B cell (primary cell): ENCODE results near the gene TMEM116. TPM values are rescaled to one million over a fixed set of nuclear protein-coding genes. Genes with fewer than 3 reads are reported as not detected.

ENCODE experiments used
- ATAC-seq: fragments of 200-7000 bp; cut with Tn5 transposase; one replicate; pipeline ENCODE4 v1.10.0; 2021; ENCODE audit warnings: low read depth, mild to moderate bottlenecking, moderate number of reproducible peaks, moderate library complexity
- CTCF ChIA-PET: fragments of 350-600 bp; sonication (Branson Sonifier 250); formaldehyde crosslinking; loops from one replicate; lab custom pipeline; 2021; ENCODE audit warnings: antibody characterized with exemption, inconsistent platforms; lab: Charles Lee
- POLR2A ChIA-PET: fragments of 350-600 bp; sonication (Branson Sonifier 250); formaldehyde crosslinking; loops from one replicate; lab custom pipeline; 2021; ENCODE audit warnings: antibody characterized with exemption; lab: Charles Lee
- DNase-seq: peaks from one replicate; pipeline ENCODE4 v3.0.0; 2013
- H2AFZ ChIP-seq: 2 replicates; pipeline ENCODE4 v1.6.1; 2012; ENCODE audit warnings: mild to moderate bottlenecking, low read depth, low read length; ENCODE audit not compliant: insufficient read depth, poor library complexity, severe bottlenecking
- H3K27ac ChIP-seq, 2 donors: 1 replicate in 1 of 2; 2 replicates in 1 of 2; pipeline ENCODE4 v1.5.1; 2012 to 2013; ENCODE audit warnings: low read length in 2 of 2, mild to moderate bottlenecking in 2 of 2, moderate library complexity in 1 of 2
- H3K27me3 ChIP-seq, 4 experiments: fragments of 200-600 bp in 1 of 4; sonication (generic) in 1 of 4; replicated peaks in 1 of 4; 1 replicate in 2 of 4; 2 replicates in 2 of 4; pipeline versions ENCODE4 v1.6.1 to v1.7.0; 2013 to 2016; ENCODE audit warnings: low read length in 3 of 4, mild to moderate bottlenecking in 2 of 4, mixed read lengths in 1 of 4, moderate library complexity in 1 of 4; ENCODE audit not compliant: insufficient read depth in 4 of 4, control insufficient read depth in 3 of 4; ENCODE audit errors: control extremely low read depth in 1 of 4
- H3K36me3 ChIP-seq, 2 experiments: replicated peaks in 1 of 2; 1 replicate in 1 of 2; 2 replicates in 1 of 2; pipeline versions ENCODE4 v1.6.1 to v1.7.1; 2013; ENCODE audit warnings: low read length in 1 of 2; ENCODE audit not compliant: insufficient read depth in 2 of 2, control insufficient read depth in 1 of 2; ENCODE audit errors: control extremely low read depth in 1 of 2, extremely low read depth in 1 of 2
- H3K4me1 ChIP-seq, 2 donors: fragments of 200-600 bp in 1 of 2; sonication (generic) in 1 of 2; 1 replicate in 1 of 2; 2 replicates in 1 of 2; pipeline versions ENCODE4 v1.5.1 to v1.6.1; 2013 to 2017; ENCODE audit warnings: low read length in 2 of 2; ENCODE audit not compliant: control insufficient read depth in 2 of 2, insufficient read depth in 2 of 2
- H3K4me2 ChIP-seq: replicated peaks from 2 replicates; pipeline ENCODE3; 2012; ENCODE audit warnings: mild to moderate bottlenecking, low read depth, low read length; ENCODE audit not compliant: poor library complexity, severe bottlenecking
- H3K4me3 ChIP-seq, 5 experiments: fragments of 200-600 bp in 1 of 5; sonication (generic) in 1 of 5; 1 replicate in 3 of 5; 2 replicates in 2 of 5; pipeline versions ENCODE4 v1.5.1 to v1.7.0; 2011 to 2016; ENCODE audit warnings: low read length in 4 of 5, mild to moderate bottlenecking in 4 of 5, low read depth in 2 of 5, control low read depth in 1 of 5, moderate library complexity in 1 of 5; ENCODE audit not compliant: insufficient read depth in 1 of 5; ENCODE audit errors: control extremely low read depth in 1 of 5, extremely low read depth in 1 of 5
- H3K79me2 ChIP-seq: fragments of 200-600 bp; sonication (generic); one replicate; pipeline ENCODE4 v1.6.0; 2016; ENCODE audit warnings: low read length; ENCODE audit not compliant: control insufficient read depth, insufficient read depth
- H3K9ac ChIP-seq: fragments of 200-600 bp; sonication (generic); 2 replicates; pipeline ENCODE4 v1.6.1; 2017; ENCODE audit warnings: mild to moderate bottlenecking, low read length, moderate library complexity
- H3K9me3 ChIP-seq, 3 donors: one replicate each; pipeline versions ENCODE4 v1.6.1 to v1.7.1; 2013; ENCODE audit warnings: low read length in 2 of 3; ENCODE audit not compliant: control insufficient read depth in 2 of 3, insufficient read depth in 1 of 3; ENCODE audit errors: control extremely low read depth in 1 of 3
- H4K20me1 ChIP-seq: 2 replicates; pipeline ENCODE4 v1.6.0; 2012; ENCODE audit warnings: mild to moderate bottlenecking, low read length; ENCODE audit not compliant: insufficient read depth, control insufficient read depth, poor library complexity, severe bottlenecking
- H3K27ac Mint-ChIP-seq: one replicate; pipeline ENCODE4 v1.8.0; 2021; ENCODE audit warnings: mixed read lengths
- H3K27me3 Mint-ChIP-seq: one replicate; pipeline ENCODE4 v1.8.0; 2021; ENCODE audit warnings: mixed read lengths
- H3K4me1 Mint-ChIP-seq: one replicate; pipeline ENCODE4 v1.8.0; 2021; ENCODE audit warnings: mixed read lengths
- H3K4me3 Mint-ChIP-seq: one replicate; pipeline ENCODE4 v1.8.0; 2021; ENCODE audit warnings: mixed read lengths
- H3K9me3 Mint-ChIP-seq: one replicate; pipeline ENCODE4 v1.8.0; 2022; ENCODE audit warnings: mixed read lengths; ENCODE audit not compliant: insufficient read depth
- CTCF ChIP-seq: fragments of 200-600 bp; IDR thresholded peaks from one replicate; pipeline ENCODE4 v1.8.0; 2022; ENCODE audit warnings: antibody characterized with exemption, mild to moderate bottlenecking
- EZH2 ChIP-seq: IDR thresholded peaks from 2 replicates; pipeline ENCODE4 v1.6.1; 2012; ENCODE audit warnings: borderline replicate concordance, low read depth, mild to moderate bottlenecking, moderate library complexity, low read length; ENCODE audit not compliant: insufficient read depth, poor library complexity, severe bottlenecking
- WGBS: methylation state at CpG from one replicate; pipeline ENCODE4 v1.1.5; 2013; ENCODE audit warnings: missing lambda C conversion rate; ENCODE audit not compliant: insufficient coverage; 5-methylcytosine and 5-hydroxymethylcytosine counted together
- intact Hi-C: fragments of 100-400 bp; cut with micrococcal nuclease; formaldehyde crosslinking; loops from one replicate; pipeline ENCODE4 v1.10.0; 2022
- polyA plus RNA-seq: library from polyadenylated mRNA; depleted of rRNA; stranded (reverse); fragments of >200 nt; gene quantifications from 2 replicates; pipeline ENCODE4 v1.2.3, GENCODE V29; 2012
- total RNA-seq, 2 donors: library from RNA; stranded (reverse); fragments of 120-200 nt in 1 of 2; gene quantifications; 1 replicate in 1 of 2; 2 replicates in 1 of 2; pipeline versions ENCODE4 v1.2.3 to v1.2.4, GENCODE V29; 2013 to 2022

The TMEM116 gene
- total and polyA plus RNA-seq, 2 donors (not counting 1 experiment from before 2014, with no cell fraction given), result 7.9 to 11.7 TPM

- H3K36me3 ChIP-seq, result no peaks in the 10 kb centered on the region
- TF ChIP-seq EZH2 (no peak), CTCF (no peak)
- WGBS, result 100% methylated on average over 1 of the region's 2 CpGs
- H3K27ac ChIP-seq, result no peak overlapping the region
- ATAC-seq (no peak), DNase-seq (no peak)
- H3K27me3 ChIP-seq, result no peaks in the 10 kb centered on the region
- H3K9me3 ChIP-seq, result no peaks in the 10 kb centered on the region
- intact Hi-C loops, result no loop called here
- ChIA-PET CTCF (interaction anchor here (0.7 kb wide), 1 partner anchor 18 kb away, joined by 3 read pairs; no protein-coding TSS in a partner anchor), POLR2A (interaction anchor here (0.6 kb wide), 2 partner anchors 11 to 160 kb away, joined by 4 to 7 read pairs; no protein-coding TSS in a partner anchor)
- H3K4me3 ChIP-seq, result no peak overlapping the region
- Mint-ChIP-seq H3K27me3 (no peaks in the 10 kb centered on the region), H3K9me3 (no peaks in the 10 kb centered on the region), H3K27ac (no peak overlapping the region), H3K4me3 (no peak overlapping the region), H3K4me1 (no peaks in the 10 kb centered on the region)
- no peak overlapping the region for H3K4me2 ChIP-seq
- H3K79me2 ChIP-seq, result no peaks in the 10 kb centered on the region
- H4K20me1 ChIP-seq, result no peaks in the 10 kb centered on the region
- no peaks in the 10 kb centered on the region for H3K4me1 ChIP-seq
- no peak overlapping the region for H3K9ac ChIP-seq
- H2AFZ ChIP-seq, result no peak overlapping the region
These were observed 86.3 kb downstream of the TMEM116 start for GRCh38 chr12:111926631-111927030.

DNA sequence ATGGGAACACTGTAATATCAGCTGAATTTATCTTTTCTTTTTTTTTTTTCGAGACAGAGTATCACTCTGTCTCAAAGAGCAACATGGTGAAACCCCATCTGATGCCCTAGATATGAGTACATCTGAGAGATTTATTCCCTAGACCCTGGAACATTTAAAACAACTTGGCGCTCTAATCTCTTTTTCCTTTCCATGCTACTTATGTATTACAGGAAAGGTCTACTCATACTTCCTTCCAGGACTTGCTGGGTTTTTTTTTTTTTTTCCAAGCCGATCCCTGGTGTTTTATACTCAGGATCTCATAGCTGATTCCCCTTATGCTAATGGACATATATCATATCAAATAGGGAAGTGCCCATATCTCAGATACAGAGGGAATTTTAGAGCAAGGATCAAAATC, 87.8 kb downstream of the TMEM116 start:
- no peaks in the 10 kb centered on the region for H4K20me1 ChIP-seq
- POLR2A ChIA-PET, result no interaction called here
- intact Hi-C loops, result no loop called here
- no peaks in the 10 kb centered on the region for H3K36me3 ChIP-seq
- no peaks in the 10 kb centered on the region for H3K4me1 ChIP-seq
- Mint-ChIP-seq H3K27me3 (no peaks in the 10 kb centered on the region), H3K4me3 (no peak overlapping the region), H3K27ac (no peak overlapping the region), H3K4me1 (no peaks in the 10 kb centered on the region), H3K9me3 (no peaks in the 10 kb centered on the region)
- H2AFZ ChIP-seq, result no peak overlapping the region
- whole genome bisulfite sequencing, result no CpG with 5 or more reads among the region's 3 CpGs
- no peak overlapping the region for H3K4me3 ChIP-seq
- H3K9me3 ChIP-seq, result no peaks in the 10 kb centered on the region
- DNase-seq (no peak), ATAC-seq (no peak)
- CTCF ChIA-PET, result no interaction called here
- no peak overlapping the region for H3K9ac ChIP-seq
- TF ChIP-seq CTCF, result no peak
- no peak for TF ChIP-seq EZH2
- no peak overlapping the region for H3K27ac ChIP-seq
- no peaks in the 10 kb centered on the region for H3K79me2 ChIP-seq
- H3K27me3 ChIP-seq, result no peaks in the 10 kb centered on the region
- no peak overlapping the region for H3K4me2 ChIP-seq
